Motor neuron (in vitro differentiated cells): ENCODE results near the gene PHF21B. TPM values are rescaled to one million over a fixed set of nuclear protein-coding genes. Genes with fewer than 3 reads are reported as not detected.

ENCODE experiments used
- ATAC-seq, 8 experiments: fragments of 200-7000 bp; cut with Tn5 transposase; replicated peaks in 6 of 8; 2 replicates each; pipeline ENCODE4 v1.8.0; 2021; ENCODE audit warnings: mild to moderate bottlenecking in 8 of 8, moderate library complexity in 8 of 8
- H3K27ac ChIP-seq, 2 donors: fragments of 250-450 bp; sonication (Bioruptor Pico); 2 replicates each; pipeline ENCODE4 v1.9.0; 2021; ENCODE audit warnings: antibody characterized with exemption in 2 of 2, mild to moderate bottlenecking in 2 of 2, moderate library complexity in 1 of 2
- H3K4me1 ChIP-seq, 2 donors: fragments of 250-450 bp; sonication (Bioruptor Pico); replicated peaks in 1 of 2; 2 replicates each; pipeline ENCODE4 v1.6.1; 2021; ENCODE audit warnings: antibody characterized with exemption in 2 of 2, mild to moderate bottlenecking in 2 of 2, moderate library complexity in 1 of 2
- H3K4me3 ChIP-seq, 5 donors: fragments of 250-450 bp; sonication (Bioruptor Pico); 2 replicates each; pipeline ENCODE4 v1.9.0; 2021; ENCODE audit warnings: antibody characterized with exemption in 5 of 5, mild to moderate bottlenecking in 5 of 5, moderate library complexity in 4 of 5
- WGBS, 10 experiments: fragments of 450-650 bp; shearing (Covaris generic); methylation state at CpG; one replicate each; pipeline ENCODE4 v1.0.0; 2022; 5-methylcytosine and 5-hydroxymethylcytosine counted together
- in situ Hi-C, 9 experiments: fragments of 400-800 bp; cut with MboI; loops; one replicate each; pipeline ENCODE4 v1.15.0; 2021; ENCODE audit warnings: low sequenced_read_pairs in 9 of 9, low pct_unique_long_range_greater_than_20kb in 2 of 9; ENCODE audit not compliant: unreplicated experiment in 9 of 9
- total RNA-seq, 8 experiments: library from RNA; unstranded; fragments of 300-600 nt; gene quantifications; 2 replicates each; pipeline versions ENCODE4 v1.2.3 to v1.2.4, GENCODE V29; 2022

PHF21B gene
- total RNA-seq, 8 experiments from 2014 or later = 0.66 to 84.5 (median 22.6) TPM

DNA sequence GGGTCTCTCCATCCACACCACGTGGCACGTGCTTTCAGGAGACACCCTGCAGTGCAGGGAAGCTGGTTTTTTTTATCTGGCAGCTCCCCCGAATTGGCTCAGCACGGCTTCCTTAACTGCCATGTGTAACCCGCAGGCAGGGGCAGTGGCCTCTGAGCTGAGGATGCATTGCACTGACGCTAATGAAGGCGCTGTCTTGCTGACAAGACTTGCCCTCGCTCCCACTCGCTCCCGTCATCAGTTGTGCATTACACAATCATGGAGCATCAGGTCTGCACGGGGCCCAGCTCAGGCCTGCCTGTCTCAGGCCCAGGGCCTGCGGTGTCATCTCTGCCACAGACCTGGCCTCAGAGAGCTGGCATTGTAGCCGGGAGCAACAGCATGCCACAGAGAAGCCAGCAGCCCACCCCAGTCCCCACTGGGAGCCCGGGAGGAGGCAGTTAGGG is 161.5 kb downstream of the PHF21B start:
- no peak overlapping the region for H3K27ac ChIP-seq
- no peak overlapping the region for H3K4me3 ChIP-seq
- WGBS, 10 experiments = 0 to 85% (median 77%) methylated on average over 2 to 7 of the region's 14 CpGs; no CpG with 5 or more reads in 4 of the 10 experiments
- in situ Hi-C loops = no loop called here
- peak in 5 of 8 experiments; percentile 66 to 84 (median 69) for ATAC-seq
- peaks cover 0 to 2% of the 10 kb centered on the region in 2 donors for H3K4me1 ChIP-seq

DNA sequence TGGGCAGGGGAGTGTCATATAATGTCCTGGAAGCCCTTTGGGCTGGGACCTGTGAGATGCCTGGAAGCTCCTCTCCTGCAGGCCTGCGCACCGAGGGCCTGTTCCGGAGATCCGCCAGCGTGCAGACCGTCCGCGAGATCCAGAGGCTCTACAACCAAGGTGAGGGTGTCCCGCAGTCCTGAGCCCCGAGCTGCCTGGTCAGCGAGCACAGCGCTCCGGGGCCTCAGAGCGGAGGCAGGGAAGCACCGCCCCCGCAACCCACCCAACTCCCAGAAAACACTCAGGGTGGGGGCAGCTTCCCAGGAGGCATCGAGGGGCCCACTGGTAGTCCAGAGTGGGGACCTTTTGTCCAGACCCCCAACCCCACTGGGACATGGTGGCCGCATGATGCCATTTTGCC is 161.9 kb downstream of the PHF21B start:
- no peak overlapping the region for H3K4me3 ChIP-seq
- WGBS, 10 experiments = 89 to 100% (median 92%) methylated on average over 1 to 10 of the region's 18 CpGs; no CpG with 5 or more reads in 7 of the 10 experiments
- peaks cover 0 to 2% of the 10 kb centered on the region in 2 donors for H3K4me1 ChIP-seq
- ATAC-seq = no peak
- in situ Hi-C loops = no loop called here
- no peak overlapping the region for H3K27ac ChIP-seq

DNA sequence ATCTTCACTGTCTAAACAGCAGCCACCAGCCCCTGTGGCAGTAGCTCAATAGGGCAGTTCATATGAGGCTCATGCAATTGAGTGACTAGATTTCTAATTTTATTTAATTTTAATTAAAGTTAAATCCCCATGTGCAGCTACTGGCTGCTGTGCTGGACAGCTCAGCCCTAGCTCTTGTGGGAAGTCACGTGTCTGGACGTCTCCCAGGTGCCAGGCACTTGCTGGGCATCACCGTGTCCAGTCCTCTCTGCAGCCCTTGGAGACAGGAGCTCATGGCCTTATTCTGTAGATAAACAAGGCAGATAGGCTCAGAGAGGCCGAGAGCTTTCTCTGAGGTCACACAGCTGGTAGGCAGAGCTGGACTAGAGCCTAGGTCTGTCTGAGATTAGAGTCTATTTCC is 162.4 kb downstream of the PHF21B start:
- in situ Hi-C loops = no loop called here
- no peak overlapping the region for H3K4me3 ChIP-seq
- H3K27ac ChIP-seq = no peak overlapping the region
- peak in 1 of 8 experiments; percentile 20 for ATAC-seq
- WGBS, 10 experiments = 40% methylated on average over 1 of the region's 4 CpGs; no CpG with 5 or more reads in 9 of the 10 experiments
- peaks cover 0 to 2% of the 10 kb centered on the region in 2 donors for H3K4me1 ChIP-seq

DNA sequence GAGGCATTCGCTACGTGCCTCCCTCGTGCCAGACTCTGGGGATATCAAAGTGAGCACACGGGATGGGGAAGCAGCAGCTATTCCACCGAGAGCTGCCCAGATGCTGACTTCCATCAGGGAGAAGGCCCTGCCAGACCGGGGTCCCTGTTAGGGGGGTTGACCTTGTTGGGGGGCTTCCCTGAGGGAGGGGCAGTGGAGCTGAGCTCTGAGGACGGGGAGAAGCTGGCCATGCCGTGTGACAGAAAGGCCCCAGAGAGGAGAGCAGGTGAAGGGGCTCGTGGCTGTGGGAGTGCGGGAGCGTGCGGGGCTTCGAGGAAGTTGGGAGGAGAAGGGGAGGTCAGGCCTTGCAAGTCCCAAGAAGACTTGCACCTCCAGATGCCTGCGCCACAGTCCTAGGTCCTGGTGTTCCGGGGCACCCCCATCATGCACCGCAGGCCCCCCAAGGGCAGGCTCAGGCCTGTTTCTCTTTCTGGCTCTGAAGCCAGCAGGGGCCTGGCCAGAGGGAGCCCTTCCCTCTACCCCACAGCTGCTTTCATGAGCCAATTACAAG is 163.0 kb downstream of the PHF21B start:
- Histone ChIP-seq H3K4me1 (peaks cover 0 to 2% of the 10 kb centered on the region in 2 donors), H3K27ac (no peak overlapping the region), H3K4me3 (no peak overlapping the region)
- no peak for ATAC-seq
- in situ Hi-C loops = no loop called here
- WGBS, 10 experiments = 50 to 80% (median 80%) methylated on average over 1 to 2 of the region's 16 CpGs; no CpG with 5 or more reads in 7 of the 10 experiments

DNA sequence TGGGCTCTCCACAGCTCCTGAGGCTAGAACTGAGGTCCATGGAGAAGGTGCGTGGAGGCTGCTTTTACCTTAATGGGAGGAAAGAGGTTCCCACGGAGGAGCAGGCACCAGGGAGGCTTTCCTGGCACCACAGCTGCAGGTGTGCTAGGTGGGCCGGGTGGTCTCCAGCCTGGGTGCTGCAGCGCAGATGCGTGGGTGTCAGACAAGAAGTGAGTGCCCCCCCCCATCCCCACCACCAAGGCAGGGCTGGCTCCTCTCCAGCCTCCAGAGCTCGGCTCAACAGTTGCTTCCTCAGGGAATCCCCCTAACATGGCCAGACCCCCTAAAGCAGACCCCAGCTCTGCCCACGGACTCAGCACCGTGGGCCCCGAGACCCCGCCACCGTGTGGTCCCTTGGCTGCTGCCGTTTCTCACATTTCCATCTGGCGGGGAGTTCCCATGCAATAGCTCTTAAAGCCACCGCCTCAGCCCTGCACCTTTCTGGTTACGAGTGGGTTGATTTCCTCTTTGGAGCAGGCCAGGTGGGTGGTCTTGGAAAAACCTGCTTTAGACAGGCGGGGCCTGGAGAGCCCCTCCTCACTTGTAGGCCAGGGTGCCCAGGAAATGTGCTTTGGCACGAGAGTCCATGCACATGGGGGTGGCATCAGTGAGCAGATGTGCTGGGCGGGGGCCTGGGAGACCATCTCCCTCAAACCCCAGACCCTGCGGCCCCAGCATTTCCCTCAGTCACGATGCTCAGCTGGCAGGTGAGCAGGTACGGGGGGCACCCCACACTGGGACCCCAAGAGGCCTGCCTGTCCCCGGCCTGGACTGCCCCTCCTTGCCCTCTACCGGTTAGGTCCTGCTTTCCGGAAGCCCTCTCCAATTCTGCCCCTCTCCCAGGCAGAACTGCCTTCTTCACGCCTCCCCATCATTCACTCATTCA is 163.7 kb downstream of the PHF21B start:
- no peak for ATAC-seq
- Histone ChIP-seq H3K4me3 (no peak overlapping the region), H3K4me1 (peaks cover 0 to 2% of the 10 kb centered on the region in 2 donors), H3K27ac (no peak overlapping the region)
- 56 to 100% (median 90%) methylated on average over 1 to 7 of the region's 25 CpGs; no CpG with 5 or more reads in 5 of the 10 experiments for WGBS, 10 experiments
- in situ Hi-C loops = no loop called here

DNA sequence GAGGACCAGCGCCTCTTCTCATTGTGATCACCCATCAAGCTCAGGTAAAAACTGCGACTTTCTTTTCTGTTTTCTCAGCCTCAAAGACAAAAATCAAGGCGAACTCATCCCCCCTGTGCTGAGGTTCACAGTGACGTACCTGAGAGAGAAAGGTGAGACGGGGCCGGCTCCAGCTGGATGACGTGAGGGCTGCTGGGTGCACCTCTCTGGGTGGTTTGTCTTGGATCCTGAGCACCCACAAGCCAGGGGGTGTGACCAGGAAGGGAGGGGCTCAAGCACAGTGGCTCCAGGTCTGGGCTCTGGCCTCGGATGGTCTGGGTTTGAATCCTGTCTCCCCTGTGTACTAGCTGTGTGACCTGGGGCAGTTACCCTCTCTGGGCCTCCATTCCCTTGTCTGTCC is 164.6 kb downstream of the PHF21B start:
- ATAC-seq = no peak
- 40 to 100% (median 86%) methylated on average over 1 to 6 of the region's 8 CpGs; no CpG with 5 or more reads in 4 of the 10 experiments for WGBS, 10 experiments

DNA sequence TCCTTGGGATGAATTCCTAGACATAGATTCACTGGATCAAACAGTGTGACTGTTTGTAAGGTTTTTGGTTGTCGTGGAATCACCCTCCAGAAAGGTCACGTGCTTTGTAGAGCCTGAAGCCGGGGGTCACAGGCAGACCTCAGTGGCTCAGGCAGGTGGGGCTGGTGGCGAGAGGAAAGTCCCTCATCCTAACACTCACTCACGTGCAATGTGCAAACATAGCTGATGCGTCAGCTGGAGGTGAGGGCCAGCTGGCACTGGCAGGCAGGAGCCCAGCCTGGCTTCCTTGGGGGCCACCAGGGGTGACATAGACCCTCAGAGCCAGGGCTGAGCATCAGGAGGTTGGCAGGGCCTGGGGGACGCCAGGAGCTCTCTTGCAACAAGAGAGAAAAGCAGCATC is 167.4 kb downstream of the PHF21B start:
- no peaks in the 10 kb centered on the region for H3K4me1 ChIP-seq
- WGBS, 10 experiments = 11 to 80% (median 55%) methylated on average over 1 to 3 of the region's 7 CpGs; no CpG with 5 or more reads in 7 of the 10 experiments
- ATAC-seq = no peak
- H3K4me3 ChIP-seq = no peak overlapping the region
- H3K27ac ChIP-seq = no peak overlapping the region
- in situ Hi-C loops = no loop called here

More for the DNA sequence above, 164.6 kb downstream of the PHF21B start:
- Histone ChIP-seq H3K27ac (no peak overlapping the region), H3K4me1 (peaks cover 0 to 2% of the 10 kb centered on the region in 2 donors), H3K4me3 (no peak overlapping the region)
- in situ Hi-C loops = no loop called here

DNA sequence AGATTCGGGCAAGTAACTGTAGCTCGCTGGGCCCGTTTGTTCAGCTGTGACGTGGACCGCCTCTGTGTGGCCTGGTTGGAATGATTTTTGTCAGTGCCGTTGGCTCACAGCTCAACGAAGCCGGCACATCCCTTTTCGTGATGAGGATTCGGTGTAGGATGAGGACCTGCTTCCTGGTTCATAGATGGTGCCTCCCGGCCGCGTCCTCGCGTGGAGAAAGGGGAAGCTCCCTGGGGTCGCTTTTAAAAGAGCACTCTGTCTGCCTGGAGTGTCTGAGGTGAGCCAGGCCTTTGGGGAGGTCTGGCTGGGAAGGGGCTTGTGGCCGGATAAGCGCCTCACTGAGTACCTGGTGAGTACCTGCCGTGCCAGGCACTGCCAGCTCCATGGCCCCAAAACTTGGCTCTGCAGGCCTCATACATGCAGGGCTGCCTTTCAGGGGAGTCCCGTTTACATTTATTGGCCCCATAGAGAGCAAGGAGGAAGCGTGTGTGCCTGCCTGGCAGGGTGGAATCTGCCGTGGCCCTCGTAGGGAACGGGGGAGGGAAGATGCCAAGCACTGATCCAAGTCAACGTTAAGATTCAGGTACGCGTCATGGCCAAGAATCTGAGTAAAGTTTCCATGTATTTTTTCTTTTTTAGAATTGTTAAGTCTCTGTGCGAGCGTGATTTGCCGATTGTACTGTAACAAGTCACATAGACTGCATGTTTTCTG is 169.0 kb downstream of the PHF21B start:
- ATAC-seq = no peak
- H3K27ac ChIP-seq = no peak overlapping the region
- in situ Hi-C loops = no loop called here
- H3K4me1 ChIP-seq = no peaks in the 10 kb centered on the region
- H3K4me3 ChIP-seq = no peak overlapping the region
- WGBS, 10 experiments = 39 to 93% (median 84%) methylated on average over 1 to 25 of the region's 30 CpGs; no CpG with 5 or more reads in 1 of the 10 experiments

DNA sequence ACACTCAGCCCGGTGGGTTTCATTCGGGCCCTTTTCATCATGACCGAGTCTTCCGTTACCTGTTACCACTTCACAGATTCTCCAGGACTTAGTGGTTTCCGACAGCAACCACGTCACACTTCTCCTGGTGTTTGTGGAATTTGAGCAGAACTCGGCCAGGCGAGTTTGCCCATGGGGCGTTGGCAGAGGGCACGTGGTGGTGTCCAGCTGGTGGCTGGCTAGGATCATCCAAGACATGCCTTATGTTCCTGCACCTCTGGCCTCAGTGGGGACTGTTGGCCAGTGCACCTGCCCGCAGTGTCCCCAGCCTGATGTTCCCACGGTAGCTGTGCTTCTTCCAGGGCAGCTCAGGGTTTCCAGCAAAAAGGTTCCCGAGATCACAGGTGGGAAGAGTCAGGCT is 170.1 kb downstream of the PHF21B start:
- in situ Hi-C loops = no loop called here
- no peaks in the 10 kb centered on the region for H3K4me1 ChIP-seq
- ATAC-seq = no peak
- no peak overlapping the region for H3K27ac ChIP-seq
- 7 to 98% methylated on average over 5 to 9 of the region's 13 CpGs; no CpG with 5 or more reads in 8 of the 10 experiments for WGBS, 10 experiments
- no peak overlapping the region for H3K4me3 ChIP-seq

DNA sequence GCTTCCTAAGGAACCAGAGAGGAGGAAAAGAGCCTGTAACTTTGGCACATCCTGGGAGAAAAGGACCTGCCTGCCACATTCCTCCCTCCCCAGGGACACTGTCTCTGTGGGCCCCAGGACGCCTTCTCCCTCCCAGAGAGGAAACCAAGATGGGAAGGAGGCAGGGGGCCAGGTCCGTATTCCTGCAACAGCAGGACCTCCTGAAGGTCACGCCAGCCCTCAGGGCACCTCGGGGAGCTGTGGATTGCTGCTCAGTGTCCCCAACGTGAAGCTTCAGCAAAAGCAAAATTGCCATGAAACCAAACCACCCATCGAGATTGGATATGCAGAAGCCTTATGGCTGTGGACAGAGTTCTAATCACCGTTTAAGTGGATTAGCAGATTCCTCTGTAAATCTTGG is 170.7 kb downstream of the PHF21B start:
- WGBS, 10 experiments = 40 to 100% (median 70%) methylated on average over 1 to 7 of the region's 7 CpGs; no CpG with 5 or more reads in 4 of the 10 experiments
- Histone ChIP-seq H3K4me3 (no peak overlapping the region), H3K27ac (no peak overlapping the region), H3K4me1 (no peaks in the 10 kb centered on the region)
- ATAC-seq = no peak
- in situ Hi-C loops = no loop called here

DNA sequence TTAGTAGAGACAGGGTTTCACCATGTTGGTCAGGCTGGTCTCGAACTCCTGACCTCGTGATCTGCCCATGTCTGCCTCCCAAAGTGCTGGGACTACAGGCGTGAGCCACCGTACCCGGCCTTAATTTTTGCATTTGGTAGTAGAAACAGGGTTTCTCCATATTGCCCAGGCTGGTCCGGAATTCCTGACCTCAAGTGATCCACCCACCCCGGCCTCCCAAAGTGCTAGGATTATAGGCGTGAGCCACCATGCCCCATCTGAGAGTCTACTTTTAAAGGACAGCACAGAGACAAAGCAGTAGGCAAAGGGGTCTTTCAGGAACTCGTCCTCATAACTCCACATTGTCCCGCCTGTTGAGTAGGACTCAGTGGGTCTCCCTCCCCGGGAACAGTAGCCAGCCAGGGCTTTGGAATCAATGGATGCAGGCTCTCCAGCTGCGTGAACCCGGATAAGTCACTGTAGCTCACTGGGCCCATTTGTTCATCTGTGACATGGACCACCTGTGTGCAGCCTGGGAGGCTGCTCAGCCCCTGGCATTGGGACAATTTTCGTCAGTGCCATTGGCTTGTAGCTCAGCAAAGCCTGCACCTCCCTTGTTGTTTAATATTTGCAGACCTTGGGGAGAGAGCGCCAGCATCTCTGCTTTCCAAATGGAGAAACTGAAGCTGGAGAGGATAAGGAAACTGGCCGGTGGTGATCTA is 171.3 kb downstream of the PHF21B start:
- no peak overlapping the region for H3K4me3 ChIP-seq
- WGBS, 10 experiments = 31 to 95% (median 83%) methylated on average over 3 to 6 of the region's 16 CpGs; no CpG with 5 or more reads in 2 of the 10 experiments
- no peak for ATAC-seq
- no peaks in the 10 kb centered on the region for H3K4me1 ChIP-seq
- in situ Hi-C loops = no loop called here
- H3K27ac ChIP-seq = no peak overlapping the region

DNA sequence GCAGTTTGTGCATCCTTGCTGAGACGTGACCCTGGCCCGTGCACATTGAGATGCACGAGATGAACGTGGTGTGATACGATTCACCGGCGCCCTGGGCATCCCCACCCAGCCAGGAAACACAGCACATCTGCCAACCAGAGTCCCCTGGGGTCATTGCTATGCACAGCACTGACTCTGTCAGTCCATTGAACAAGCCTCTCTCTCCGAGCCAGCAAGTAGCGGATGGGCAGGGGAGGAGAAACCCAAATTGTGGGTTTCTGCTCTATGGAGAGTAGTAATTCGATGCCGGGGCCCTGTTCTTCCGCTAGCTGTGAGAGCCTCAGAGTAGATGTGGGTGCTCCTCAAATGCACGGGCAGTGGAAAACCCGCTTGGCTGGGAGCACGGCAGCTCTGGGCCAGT is 172.3 kb downstream of the PHF21B start:
- in situ Hi-C loops = no loop called here
- ATAC-seq = peak in 2 of 8 experiments; percentile 69 to 72
- WGBS, 10 experiments = 0 to 100% (median 74%) methylated on average over 1 to 5 of the region's 15 CpGs; no CpG with 5 or more reads in 4 of the 10 experiments
- Histone ChIP-seq H3K4me1 (no peaks in the 10 kb centered on the region), H3K4me3 (no peak overlapping the region), H3K27ac (no peak overlapping the region)
